ENCODE data around the gene IRF3.
A peak's percentile ranks its signal among the peaks of the same experiment; 100 is the strongest.
"Not testable (repeated sequence)": the region's sequence is repeated elsewhere in the genome, so short reads cannot be mapped to it uniquely, and the experiment has no call there.

IRF3 gene

DNA sequence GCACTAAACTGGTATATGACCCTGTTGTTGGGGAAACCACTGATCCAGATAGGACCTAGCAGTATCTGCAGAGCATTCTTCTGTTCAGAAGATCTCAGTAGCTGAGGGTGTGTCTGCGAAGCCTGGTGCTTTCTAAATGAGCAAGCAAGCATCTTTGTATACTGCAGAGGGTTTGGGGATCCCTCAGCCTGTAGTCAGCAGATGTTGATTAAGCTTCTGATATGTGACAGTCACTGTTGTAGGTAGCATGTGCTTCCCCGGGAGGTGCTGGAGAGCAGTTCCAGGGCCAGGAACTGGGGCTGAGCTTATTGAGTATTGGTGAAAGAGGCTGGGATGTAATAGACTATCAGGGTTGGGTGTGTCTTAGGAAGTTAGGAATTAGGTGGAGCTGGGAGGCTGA is 22.2 kb downstream of the IRF3 start:
- peak; percentile 66 for DNase-seq (ENCODE audit: low spot score)

- no peak for DNase-seq (ENCODE audit: low spot score)
Observed at GRCh38 chr19:49642492-49643035, 23.1 kb downstream of the IRF3 start.

- peak; percentile 99 for DNase-seq (ENCODE audit: low spot score)
Observed at GRCh38 chr19:49641688-49642491, 23.8 kb downstream of the IRF3 start, which contains the start of gene SCAF1. Gene SCAF1, plus strand, starts transcription at chr19:49642209. Its CDS starts 2,818 bp downstream, at chr19:49645027.

- DNase-seq (ENCODE audit: low spot score) = peak; percentile 99
Observed at GRCh38 chr19:49640113-49640898, 25.4 kb downstream of the IRF3 start, which contains the start of gene RRAS. Gene RRAS, minus strand, starts transcription at chr19:49640143. Its CDS starts 45 bp downstream, at chr19:49640098.

- no peak for DNase-seq (ENCODE audit: low spot score)
Observed at GRCh38 chr19:49639401-49640112, 26.1 kb downstream of the IRF3 start.

- DNase-seq (ENCODE audit: low spot score) = no peak
Observed at GRCh38 chr19:49637821-49638738, 27.6 kb downstream of the IRF3 start.

- no peak for DNase-seq (ENCODE audit: low spot score)
Observed at GRCh38 chr19:49636233-49636932, 29.3 kb downstream of the IRF3 start.

DNA sequence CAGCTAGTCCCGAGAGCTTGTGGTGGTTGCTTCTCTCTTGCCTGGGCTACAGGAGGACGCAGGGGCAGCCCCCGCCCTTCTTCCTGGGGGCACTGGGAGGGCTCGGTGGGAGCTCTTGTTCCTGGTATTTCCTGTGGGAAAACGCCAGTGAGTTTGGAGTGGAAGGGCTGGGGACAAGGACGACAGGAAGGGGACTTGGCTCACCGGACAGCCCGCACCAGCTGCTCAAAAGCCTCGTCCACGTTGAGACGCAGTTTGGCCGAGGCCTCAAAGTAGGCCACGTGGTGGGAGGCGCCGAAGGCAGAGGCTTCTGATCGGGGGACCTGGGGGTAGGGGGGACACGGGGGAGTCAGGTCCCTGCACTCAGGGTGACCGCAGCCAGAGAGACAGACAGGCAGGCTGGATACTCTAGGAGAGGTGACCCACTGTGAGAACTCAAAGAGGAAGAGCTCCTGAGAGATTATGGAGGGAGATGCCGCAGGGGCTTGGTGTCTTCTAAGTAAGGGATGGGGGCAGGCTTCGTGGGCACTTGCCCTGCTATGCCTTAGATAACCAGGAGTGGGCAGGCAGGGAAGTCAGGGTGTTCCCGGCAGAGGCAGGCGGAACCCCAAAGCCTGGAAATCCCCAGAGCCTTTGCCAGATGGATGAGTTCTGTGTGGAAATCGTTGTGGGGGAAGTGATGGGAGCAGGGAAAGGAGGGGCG is 30.0 kb downstream of the IRF3 start:
- no peak for DNase-seq (ENCODE audit: low spot score)

DNA sequence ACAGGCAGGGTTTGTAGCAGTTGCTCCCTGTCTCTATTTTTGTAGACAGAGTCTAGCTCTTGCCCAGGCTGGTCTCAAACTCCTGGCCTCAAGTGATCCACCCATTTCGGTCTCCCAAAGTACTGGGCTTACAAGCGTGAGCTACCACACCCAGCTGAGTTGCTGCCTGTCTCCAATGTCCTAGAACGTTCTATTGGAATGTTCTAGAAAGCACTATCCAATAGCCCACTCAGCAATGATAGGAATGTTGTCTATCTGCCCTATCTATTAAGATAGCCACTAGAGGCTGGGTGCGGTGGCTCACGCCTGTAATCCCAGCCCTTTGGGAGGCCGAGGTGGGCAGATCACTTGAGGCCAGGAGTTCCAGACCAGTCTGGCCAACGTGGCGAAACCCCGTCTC is 32.4 kb downstream of the IRF3 start:
- DNase-seq (ENCODE audit: low spot score) = not testable (repeated sequence)

DNA sequence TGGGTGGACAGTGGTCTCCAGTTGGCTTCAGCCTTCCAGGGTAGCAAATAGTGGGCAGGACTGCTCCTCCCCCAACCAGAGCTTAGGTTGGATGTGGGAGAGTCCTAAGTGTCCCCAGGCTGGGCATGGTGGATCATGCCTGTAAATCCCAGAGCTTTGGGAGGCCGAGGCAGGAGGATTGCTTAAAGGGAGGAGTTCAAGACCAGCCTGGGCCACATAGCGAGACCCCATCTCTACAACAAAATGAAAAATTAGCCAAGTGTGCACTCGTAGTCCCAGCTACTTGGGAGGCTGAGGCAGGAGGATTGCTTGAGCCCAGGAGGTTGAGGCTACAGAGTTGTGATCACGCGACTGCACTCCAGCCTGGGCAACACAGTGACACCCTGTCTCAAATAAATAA is 33.1 kb downstream of the IRF3 start:
- DNase-seq (ENCODE audit: low spot score) = no peak

GRCh38 chr19:49631610-49632192 is 34.0 kb downstream of the IRF3 start:
- DNase-seq (ENCODE audit: low spot score) = no peak

GRCh38 chr19:49631014-49631588 is 34.6 kb downstream of the IRF3 start:
- no peak for DNase-seq (ENCODE audit: low spot score)

DNA sequence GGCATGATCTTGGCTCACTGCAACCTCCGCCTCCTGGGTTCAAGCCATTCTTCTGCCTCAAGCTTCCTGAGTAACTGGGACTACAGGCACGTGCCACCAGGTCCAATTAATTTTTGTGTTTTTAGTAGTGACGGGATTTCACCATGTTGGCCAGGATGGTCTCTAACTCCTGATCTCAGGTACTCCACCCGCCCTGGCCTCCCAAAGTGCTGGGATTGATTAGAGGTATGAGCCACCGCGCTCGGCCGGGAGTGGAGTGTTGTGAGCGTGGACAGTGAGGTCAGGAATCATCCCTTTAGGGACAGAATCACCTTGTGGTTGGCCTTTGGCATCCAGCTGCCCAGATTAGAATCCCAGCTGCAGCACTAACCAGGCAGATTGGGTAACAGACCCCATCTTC is 36.0 kb downstream of the IRF3 start:
- DNase-seq (ENCODE audit: low spot score) = no peak

- no peak for DNase-seq (ENCODE audit: low spot score)
Observed at GRCh38 chr19:49626226-49626625, 39.4 kb downstream of the IRF3 start.

- no peak for DNase-seq (ENCODE audit: low spot score)
Observed at GRCh38 chr19:49624967-49625910, 40.4 kb downstream of the IRF3 start.

- not testable (repeated sequence) for DNase-seq (ENCODE audit: low spot score)
Observed at GRCh38 chr19:49617860-49618259, 47.8 kb downstream of the IRF3 start.

- no peak for DNase-seq (ENCODE audit: low spot score)
Observed at GRCh38 chr19:49616945-49617344, 48.7 kb downstream of the IRF3 start.

GRCh38 chr19:49616532-49616931 is 49.1 kb downstream of the IRF3 start:
- no peak for DNase-seq (ENCODE audit: low spot score)
